Hindlimb muscle (tissue), 1 donor: Measurements from ENCODE around the gene SYTL1. TPM values are rescaled to one million over a fixed set of nuclear protein-coding genes. Genes with fewer than 3 reads are reported as not detected.

ENCODE experiments used
- DNase-seq: peaks from one replicate; pipeline ENCODE4 v3.0.0-alpha.2; 2013
- polyA plus RNA-seq: library from polyadenylated mRNA; unstranded; fragments of 120-200 nt; gene quantifications from one replicate; pipeline ENCODE4 v1.2.1, GENCODE V29; 2013; ENCODE audit not compliant: insufficient read length

Gene SYTL1
- polyA plus RNA-seq, 1 donor = 1.5 TPM

DNA sequence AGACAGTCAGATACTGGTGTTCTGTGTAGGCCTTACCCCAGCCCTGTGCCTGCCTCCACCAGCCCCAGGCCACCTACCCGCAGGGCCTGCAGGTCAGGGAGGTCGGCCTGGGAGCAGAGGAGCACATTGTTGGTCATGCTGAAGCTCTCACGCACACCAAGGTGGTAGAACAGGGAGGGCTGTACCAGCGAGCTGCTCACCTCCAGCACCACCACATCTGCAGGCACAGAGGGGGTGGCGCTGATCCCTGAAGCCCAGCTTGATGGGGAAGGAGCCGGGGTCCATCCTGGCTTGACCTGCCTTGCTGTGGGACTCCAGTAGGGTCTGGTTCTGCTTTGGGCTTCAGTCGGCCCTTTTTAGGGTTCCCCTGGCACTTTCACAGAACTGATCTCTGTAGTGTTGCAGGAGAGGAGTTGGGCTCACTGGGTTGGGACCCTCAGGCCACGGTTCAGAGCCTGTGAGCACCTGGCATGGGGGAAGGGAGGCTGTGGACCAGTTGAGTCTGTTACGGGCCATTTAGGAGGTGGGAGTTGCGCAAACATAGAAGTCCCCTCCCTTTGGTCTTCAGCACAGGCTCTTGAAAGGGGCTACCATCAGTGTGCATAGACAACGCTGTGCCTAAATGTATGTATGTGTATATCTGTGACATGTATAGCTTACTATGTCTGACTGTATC lies 23.0 kb downstream of the SYTL1 start:
- DNase-seq = no peak

DNA sequence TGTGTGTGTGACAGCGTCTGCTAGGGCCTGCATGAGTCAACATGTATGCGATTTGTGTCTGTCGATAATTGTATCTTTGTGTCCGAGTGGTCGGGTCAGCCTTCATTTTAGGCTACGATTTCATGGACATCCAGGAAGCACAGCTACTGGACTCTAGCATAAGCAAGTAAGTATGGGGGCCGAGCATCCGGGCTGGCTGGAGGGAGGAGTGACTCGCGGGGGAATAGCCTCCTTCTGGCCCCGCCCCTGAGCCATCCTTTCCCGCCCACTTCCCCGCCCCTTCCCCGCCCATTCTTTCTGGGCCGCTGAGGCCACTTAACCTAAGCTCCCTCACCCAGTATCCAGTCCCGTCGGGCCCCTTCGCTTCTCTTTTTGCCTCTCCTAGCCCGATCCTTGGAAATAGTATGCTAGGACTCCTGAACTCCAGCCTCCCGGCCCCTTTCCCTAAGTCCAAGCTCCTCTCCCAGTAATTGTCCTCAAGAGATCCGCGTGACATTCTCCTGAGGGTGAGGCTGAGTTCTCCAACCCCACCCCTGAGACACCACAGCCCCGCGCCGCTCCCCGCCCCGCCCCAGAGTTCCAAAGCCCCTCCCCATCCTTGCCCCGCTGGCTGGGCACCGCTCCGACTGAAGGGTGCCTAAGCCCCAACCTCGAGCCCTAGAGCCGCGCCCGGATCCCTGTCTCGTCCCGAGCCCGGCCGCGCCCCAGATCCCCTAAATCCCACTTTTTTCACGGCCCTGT lies 23.7 kb downstream of the SYTL1 start:
- DNase-seq = peak; percentile 89

DNA sequence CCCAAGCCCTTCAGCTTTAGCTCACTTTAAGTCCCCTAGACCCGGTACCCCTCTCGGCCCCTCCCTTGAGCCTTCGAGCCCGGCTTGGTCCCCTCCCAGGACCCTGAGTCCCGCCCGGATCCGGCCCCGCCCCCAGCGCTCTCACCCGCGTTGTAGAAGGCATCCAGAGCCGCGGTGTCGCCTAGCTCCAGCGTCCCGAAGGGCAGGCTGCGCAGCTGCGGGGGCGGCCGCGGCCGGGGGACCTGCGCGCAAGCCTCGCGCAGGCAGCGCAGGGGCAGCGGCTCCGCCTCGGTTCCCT lies 24.2 kb downstream of the SYTL1 start:
- DNase-seq = peak; percentile 68

GRCh38 chr1:27366411-27367159 lies 24.8 kb downstream of the SYTL1 start, which contains the start of gene MAP3K6:
TSS of gene MAP3K6 (minus strand) at chr1:27366961. CDS start at chr1:27366597, 364 bp downstream.
- DNase-seq = peak; percentile 75

- DNase-seq = no peak
Observed at GRCh38 chr1:27367160-27367650, 25.4 kb downstream of the SYTL1 start.

- no peak for DNase-seq
Observed at GRCh38 chr1:27368869-27369582, 27.2 kb downstream of the SYTL1 start.

DNA sequence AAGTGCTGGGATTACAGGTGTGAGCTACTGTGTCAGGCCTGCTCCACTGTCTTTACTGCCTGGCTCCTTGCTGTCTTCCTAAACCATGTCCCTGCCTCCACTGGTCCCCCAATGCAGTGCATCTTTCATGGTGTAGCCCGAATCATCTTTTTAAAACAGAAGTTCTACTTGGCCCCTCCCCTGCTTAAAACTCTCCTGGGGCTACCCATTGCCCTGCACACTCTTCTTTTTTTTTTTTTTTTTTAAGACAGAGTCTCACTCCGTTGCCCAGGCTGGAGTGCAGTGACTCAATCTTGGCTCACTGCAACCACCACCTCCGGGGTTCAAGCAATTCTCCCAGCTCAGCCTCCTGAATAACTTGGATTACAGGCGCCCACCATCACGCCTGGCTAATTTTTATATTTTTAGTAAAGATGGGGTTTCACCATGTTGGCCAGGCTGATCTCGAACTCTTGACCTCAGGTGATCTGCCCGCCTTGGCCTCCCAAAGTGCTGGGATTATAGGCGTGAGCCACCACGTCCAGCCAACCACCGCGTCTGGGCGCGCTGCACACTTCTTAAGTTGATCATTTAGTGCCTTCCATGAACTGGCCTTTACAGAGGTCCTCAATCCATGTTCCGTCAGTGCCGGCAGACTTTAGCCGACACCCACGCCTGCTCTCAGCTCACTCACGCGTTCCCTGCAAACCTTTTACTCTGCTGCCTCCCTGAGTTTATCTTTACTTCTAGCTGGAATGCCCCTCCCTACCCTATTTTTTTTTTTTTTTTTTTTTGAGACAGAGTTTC lies 30.4 kb downstream of the SYTL1 start:
- DNase-seq = no peak

- DNase-seq = no peak
Observed at GRCh38 chr1:27372808-27373690, 31.2 kb downstream of the SYTL1 start.

DNA sequence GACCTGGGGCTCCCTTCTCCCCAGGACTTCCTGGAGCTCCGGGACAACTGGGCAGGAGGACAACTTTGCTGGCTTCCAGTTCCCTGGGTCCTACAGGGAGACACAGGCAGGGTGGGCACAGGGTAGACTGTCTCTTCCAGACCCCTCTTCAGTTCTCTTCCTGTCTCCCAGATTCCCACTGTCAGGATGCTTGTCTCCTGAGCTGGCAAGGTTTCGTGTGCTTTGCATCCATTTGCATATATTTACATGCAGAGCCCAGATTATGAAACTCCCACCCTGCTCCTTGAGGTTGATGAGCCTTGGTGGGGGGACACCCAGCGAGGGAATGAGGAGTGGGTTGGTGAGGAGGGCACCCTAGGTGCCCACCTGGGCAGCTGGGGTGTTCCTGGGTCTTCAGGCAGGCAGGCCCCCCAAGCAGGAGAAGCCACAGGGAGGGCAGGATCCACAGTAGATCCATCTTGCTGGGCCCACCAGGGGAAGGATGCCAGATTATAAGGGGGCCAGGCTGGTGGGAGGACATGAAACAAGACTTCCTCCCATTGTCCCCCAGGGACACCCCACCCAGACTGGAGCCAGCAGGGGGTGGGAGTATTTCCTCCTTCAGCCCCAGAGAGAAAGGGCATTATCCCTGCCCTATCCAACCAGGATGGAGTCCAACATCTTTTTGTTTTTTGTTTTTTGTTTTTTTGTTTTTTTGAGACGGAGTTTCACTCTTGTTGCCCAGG lies 32.7 kb downstream of the SYTL1 start, which contains the start of gene FCN3:
TSS of gene FCN3 (minus strand) at position 463 of the 725 bp plus-strand sequence. CDS start at position 457, 6 bp downstream.
- no peak for DNase-seq

DNA sequence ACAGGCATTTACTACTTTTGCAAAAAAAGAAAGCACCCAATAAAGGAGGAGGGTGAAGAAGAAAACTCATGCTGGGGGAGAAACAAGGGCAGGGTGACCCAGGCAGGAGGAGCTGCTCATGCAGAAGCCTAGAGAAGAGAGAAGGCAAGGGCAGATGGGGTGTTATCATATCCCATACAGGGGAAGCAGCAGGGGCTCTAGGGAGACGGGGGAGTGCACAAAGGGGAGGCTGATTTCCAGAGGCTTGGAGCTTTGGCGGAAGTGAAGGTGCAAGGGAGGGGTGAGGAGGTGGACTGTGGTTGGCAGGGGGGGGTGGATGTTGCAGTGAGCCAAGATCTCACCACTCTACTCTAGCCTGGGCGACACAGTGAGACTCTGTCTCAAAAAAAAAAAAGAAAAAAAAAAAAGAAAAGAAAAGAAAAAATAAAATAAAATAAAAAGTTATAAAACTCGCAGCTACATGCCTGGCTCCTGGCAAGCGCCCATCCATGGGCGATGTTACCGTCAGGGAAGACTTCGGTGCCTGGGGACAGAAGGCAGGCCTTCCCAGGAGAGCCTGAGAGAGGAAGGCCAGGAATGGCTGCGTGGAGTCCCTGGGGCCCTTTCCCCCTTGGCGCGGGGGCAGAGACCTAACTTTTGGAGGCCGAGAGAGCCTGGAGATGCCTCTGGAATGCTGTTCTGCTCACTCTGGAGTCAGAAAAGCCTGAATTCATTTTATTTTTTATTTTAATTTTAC lies 36.1 kb downstream of the SYTL1 start:
- DNase-seq = no peak

DNA sequence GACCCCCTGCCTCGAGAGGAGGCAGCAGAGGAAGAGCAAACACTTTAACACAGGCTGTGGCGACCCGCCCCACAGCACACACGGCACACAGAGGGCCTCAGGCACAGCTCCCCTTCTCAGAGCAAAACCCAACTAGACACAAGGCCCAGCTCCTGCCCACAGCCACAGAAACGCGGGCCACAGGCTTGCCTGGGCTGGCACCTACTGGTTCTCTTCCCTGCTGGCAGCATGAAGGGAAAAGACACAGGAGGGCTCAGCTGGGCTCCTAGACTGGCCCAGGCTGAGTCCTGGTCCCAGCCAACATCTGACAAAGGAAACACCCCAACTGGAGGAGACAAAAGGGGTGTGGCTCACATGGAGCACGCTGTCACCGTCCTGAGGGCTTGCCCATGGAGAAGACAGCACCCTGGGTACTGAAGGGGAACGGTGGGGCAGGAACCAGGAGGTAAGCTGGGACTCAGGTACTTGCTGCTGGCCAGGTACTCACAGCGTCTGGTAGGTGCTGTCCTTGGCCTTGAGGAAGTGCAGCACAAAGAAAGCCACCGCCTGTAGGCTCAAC lies 37.8 kb downstream of the SYTL1 start:
- no peak for DNase-seq

DNA sequence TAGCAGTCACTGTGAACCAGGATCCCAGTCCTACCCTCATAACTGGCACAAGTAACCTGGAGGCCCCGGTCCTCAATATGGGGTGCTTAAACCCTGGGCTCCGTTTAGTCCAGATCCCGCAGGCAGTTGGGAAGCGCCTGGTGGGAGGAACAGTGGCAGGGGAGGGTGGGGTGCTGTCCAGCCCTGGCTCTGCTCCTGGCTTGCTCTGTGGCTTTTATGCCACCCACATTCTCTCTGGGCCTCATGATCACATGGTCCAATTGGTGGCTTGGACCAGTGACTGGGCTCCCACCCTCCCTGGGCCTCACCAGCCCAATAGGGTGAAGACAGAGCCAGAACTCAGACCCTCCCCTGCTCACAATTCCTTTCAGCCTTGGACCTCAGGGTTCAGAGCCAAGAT lies 38.4 kb downstream of the SYTL1 start:
- no peak for DNase-seq

DNA sequence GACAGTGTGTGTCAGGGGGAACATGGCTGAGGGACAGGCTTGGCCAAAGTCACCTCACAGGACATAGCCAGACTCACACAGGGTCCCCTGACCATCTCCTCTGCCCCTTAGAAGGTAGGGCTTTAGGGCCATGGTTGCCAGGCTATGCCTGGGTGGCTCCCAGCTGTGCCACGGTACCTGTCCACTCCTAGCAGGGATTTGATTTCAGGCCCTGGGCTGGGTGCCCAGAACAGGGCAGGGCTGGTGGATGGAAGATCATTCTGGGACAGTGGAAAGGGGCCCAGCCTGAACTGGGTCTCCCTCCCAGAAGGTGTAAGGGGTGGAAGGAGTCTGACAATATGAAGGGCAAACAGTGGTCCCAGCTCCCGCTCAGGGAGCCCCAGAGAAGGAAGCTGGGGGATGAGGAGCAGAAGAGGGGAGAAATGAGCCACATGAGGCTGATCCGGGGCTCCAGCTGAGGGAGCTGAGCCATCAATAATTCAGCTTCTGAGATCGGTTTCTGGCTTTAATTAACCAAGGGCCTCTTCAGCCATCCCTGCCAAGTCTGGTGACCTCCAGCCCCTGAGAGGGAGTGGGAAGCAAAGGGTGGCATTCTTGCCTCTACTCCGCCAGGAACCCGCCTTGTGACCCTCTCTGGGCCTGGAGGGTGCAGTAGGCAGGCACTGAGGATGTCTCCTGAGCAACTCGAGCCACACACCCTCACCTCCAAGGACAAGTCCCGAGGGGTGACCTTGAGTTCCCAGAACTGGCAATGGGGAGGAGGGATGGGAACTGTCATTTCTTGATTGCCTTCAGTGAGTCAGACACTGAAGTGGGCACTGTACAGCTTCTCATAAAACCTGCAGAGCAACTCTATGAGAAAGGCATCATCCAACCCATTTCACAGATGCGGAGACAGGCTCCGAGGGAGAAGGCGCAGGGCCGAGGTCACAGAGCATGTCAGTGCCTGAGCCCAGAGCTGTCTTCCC lies 39.2 kb downstream of the SYTL1 start:
- DNase-seq = no peak

GRCh38 chr1:27381969-27382762 lies 40.3 kb downstream of the SYTL1 start:
- DNase-seq = no peak

- DNase-seq = no peak
Observed at GRCh38 chr1:27383039-27383605, 41.3 kb downstream of the SYTL1 start, which contains the start of gene CD164L2. TSS of gene CD164L2 (minus strand) at chr1:27383333. CDS start at chr1:27383239, 94 bp downstream.

GRCh38 chr1:27383661-27384060 lies 41.8 kb downstream of the SYTL1 start:
- DNase-seq = no peak
